Fibroblast of mammary gland (primary cell): ENCODE measurements around the gene NUBPL.

Source experiments
- DNase-seq: peaks from one replicate; pipeline ENCODE4 v3.0.0-alpha.2; 2010; ENCODE audit warnings: low read depth
- H3K4me3 ChIP-seq: 2 replicates; pipeline ENCODE4 v1.5.1; 2011; ENCODE audit warnings: low read depth, mild to moderate bottlenecking, low read length, moderate library complexity; ENCODE audit not compliant: control insufficient read depth
- CTCF ChIP-seq: conservative IDR thresholded peaks from 2 replicates; pipeline ENCODE4 v1.5.1; 2011; ENCODE audit warnings: low read depth, low read length, inconsistent platforms; ENCODE audit not compliant: control insufficient read depth, insufficient read depth

Gene NUBPL

DNA sequence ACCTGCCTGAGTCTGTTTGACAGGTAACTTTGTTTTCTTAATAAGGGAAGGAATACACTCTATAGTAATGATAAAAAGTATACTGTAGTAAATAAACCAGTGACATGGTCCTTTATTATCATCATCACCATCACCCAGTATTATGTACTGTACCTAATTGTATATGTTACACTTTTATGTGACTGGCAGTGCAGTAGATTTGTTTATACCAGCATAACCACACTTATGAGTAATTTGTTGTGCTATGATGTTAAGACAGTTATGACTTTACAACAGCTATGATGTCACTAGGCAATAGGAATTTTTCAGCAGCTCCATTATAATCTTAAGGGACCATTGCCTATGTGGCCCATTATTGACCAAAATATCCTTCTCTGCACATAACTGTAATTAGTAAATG lies 155.0 kb downstream of the NUBPL start:
- peak; percentile 7 for DNase-seq
- no peak overlapping the region for H3K4me3 ChIP-seq
- TF ChIP-seq CTCF = no peak

- H3K4me3 ChIP-seq = no peak overlapping the region
- TF ChIP-seq CTCF = no peak
Observed at GRCh38 chr14:31717294-31718085, 156.3 kb downstream of the NUBPL start.

GRCh38 chr14:31718585-31718984 lies 157.4 kb downstream of the NUBPL start:
- DNase-seq = no peak
- TF ChIP-seq CTCF = no peak
- no peak overlapping the region for H3K4me3 ChIP-seq

More at GRCh38 chr14:31717294-31718085, 156.3 kb downstream of the NUBPL start:
- peak; percentile 6 for DNase-seq

DNA sequence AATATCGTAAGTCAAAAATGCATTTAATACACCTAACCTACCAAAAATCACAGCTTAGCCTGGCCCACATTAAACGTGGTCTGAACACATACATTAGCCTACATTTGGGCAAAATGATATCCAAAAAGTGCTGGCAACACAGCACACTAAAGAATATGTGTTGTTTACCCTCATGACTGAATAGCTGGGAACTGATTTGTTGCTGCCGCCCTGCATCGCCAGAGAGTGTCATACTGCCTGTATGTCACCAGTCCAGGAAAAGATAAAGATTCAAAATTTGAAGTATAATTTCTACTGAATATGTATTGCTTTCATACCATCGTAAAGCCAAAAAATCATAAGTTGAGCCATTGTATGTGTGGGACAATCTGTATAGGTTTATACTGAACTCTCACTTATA lies 157.8 kb downstream of the NUBPL start:
- no peak overlapping the region for H3K4me3 ChIP-seq
- no peak for DNase-seq
- no peak for TF ChIP-seq CTCF

GRCh38 chr14:31726337-31726736 lies 165.1 kb downstream of the NUBPL start:
- no peak overlapping the region for H3K4me3 ChIP-seq
- no peak for TF ChIP-seq CTCF
- no peak for DNase-seq

- no peak for DNase-seq
- H3K4me3 ChIP-seq = no peak overlapping the region
- no peak for TF ChIP-seq CTCF
Observed at GRCh38 chr14:31727797-31728196, 166.6 kb downstream of the NUBPL start.

GRCh38 chr14:31740688-31741087 lies 179.5 kb downstream of the NUBPL start:
- no peak overlapping the region for H3K4me3 ChIP-seq
- TF ChIP-seq CTCF = no peak
- DNase-seq = no peak
